ENCODE data around the gene KRTAP9-6. TPM values are rescaled to one million over a fixed set of nuclear protein-coding genes. Genes with fewer than 3 reads are reported as not detected.
"Not testable (repeated sequence)": the region's sequence is repeated elsewhere in the genome, so short reads cannot be mapped to it uniquely, and the experiment has no call there.

Gene KRTAP9-6
- not detected in 2 replicates for total RNA-seq

- Mint-ChIP-seq H3K4me1 (ENCODE audit: low read depth) (no peaks in the 10 kb centered on the region), H3K36me3 (ENCODE audit: low read depth) (no peaks in the 10 kb centered on the region), H3K4me3 (no peak within 1 kb of the TSS), H3K27me3 (ENCODE audit: insufficient read depth) (peaks cover 5% of the 10 kb centered on the region), H3K27ac (no peak within 1 kb of the TSS), H3K9me3 (no peaks in the 10 kb centered on the region)
- intact Hi-C loops (cut with micrococcal nuclease), result no loop called here
- DNase-seq (ENCODE audit: low spot score), result no peak
Observed at GRCh38 chr17:41265078-41265477, at the start of gene KRTAP9-6. Gene KRTAP9-6, plus strand, starts transcription at chr17:41265378. Its CDS starts 0 bp downstream, at chr17:41265378.

GRCh38 chr17:41215681-41216080 is 49.5 kb upstream of the KRTAP9-6 start:
- no peak for DNase-seq (ENCODE audit: low spot score)
- Mint-ChIP-seq H3K4me3 (no peak overlapping the region), H3K27ac (no peak overlapping the region), H3K9me3 (peaks cover 3% of the 10 kb centered on the region), H3K36me3 (ENCODE audit: low read depth) (no peaks in the 10 kb centered on the region), H3K4me1 (ENCODE audit: low read depth) (no peaks in the 10 kb centered on the region), H3K27me3 (ENCODE audit: insufficient read depth) (peaks cover 2% of the 10 kb centered on the region)
- intact Hi-C loops (cut with micrococcal nuclease), result no loop called here

GRCh38 chr17:41223821-41224220 is 41.4 kb upstream of the KRTAP9-6 start:
- peaks cover 6% of the 10 kb centered on the region for H3K27me3 Mint-ChIP-seq (ENCODE audit: insufficient read depth)
- no peak overlapping the region for H3K4me3 Mint-ChIP-seq
- H3K27ac Mint-ChIP-seq, result no peak overlapping the region
- no peaks in the 10 kb centered on the region for H3K4me1 Mint-ChIP-seq (ENCODE audit: low read depth)
- intact Hi-C loops (cut with micrococcal nuclease), result no loop called here
- peaks cover 3% of the 10 kb centered on the region for H3K9me3 Mint-ChIP-seq
- no peak for DNase-seq (ENCODE audit: low spot score)
- H3K36me3 Mint-ChIP-seq (ENCODE audit: low read depth), result no peaks in the 10 kb centered on the region

GRCh38 chr17:41226051-41226450 is 39.1 kb upstream of the KRTAP9-6 start:
- intact Hi-C loops (cut with micrococcal nuclease), result no loop called here
- Mint-ChIP-seq H3K27ac (no peak overlapping the region), H3K4me1 (ENCODE audit: low read depth) (no peaks in the 10 kb centered on the region), H3K9me3 (no peaks in the 10 kb centered on the region), H3K36me3 (ENCODE audit: low read depth) (no peaks in the 10 kb centered on the region), H3K27me3 (ENCODE audit: insufficient read depth) (peaks cover 8% of the 10 kb centered on the region), H3K4me3 (no peak overlapping the region)
- DNase-seq (ENCODE audit: low spot score), result no peak

- not testable (repeated sequence) for H3K9me3 Mint-ChIP-seq, H3K27ac Mint-ChIP-seq
Observed at GRCh38 chr17:41226598-41227095, 38.5 kb upstream of the KRTAP9-6 start, which contains the start of gene KRTAP9-2. Gene KRTAP9-2, plus strand, starts transcription at chr17:41226648. Its CDS starts 7 bp downstream, at chr17:41226655.

GRCh38 chr17:41230094-41230493 is 35.1 kb upstream of the KRTAP9-6 start:
- peaks cover 6% of the 10 kb centered on the region for H3K27me3 Mint-ChIP-seq (ENCODE audit: insufficient read depth)
- no peaks in the 10 kb centered on the region for H3K36me3 Mint-ChIP-seq (ENCODE audit: low read depth)
- intact Hi-C loops (cut with micrococcal nuclease), result no loop called here
- H3K4me3 Mint-ChIP-seq, result no peak overlapping the region
- no peaks in the 10 kb centered on the region for H3K4me1 Mint-ChIP-seq (ENCODE audit: low read depth)
- no peaks in the 10 kb centered on the region for H3K9me3 Mint-ChIP-seq
- no peak overlapping the region for H3K27ac Mint-ChIP-seq
- no peak for DNase-seq (ENCODE audit: low spot score)

More at GRCh38 chr17:41226598-41227095, 38.5 kb upstream of the KRTAP9-6 start, which contains the start of gene KRTAP9-2:
- H3K4me3 Mint-ChIP-seq; H3K36me3 Mint-ChIP-seq (ENCODE audit: low read depth); H3K27me3 Mint-ChIP-seq (ENCODE audit: insufficient read depth); H3K4me1 Mint-ChIP-seq (ENCODE audit: low read depth); DNase-seq (ENCODE audit: low spot score); intact Hi-C loops (cut with micrococcal nuclease): not testable (repeated sequence)

- no peak overlapping the region for H3K27ac Mint-ChIP-seq
- no peaks in the 10 kb centered on the region for H3K4me1 Mint-ChIP-seq (ENCODE audit: low read depth)
- no peak for DNase-seq (ENCODE audit: low spot score)
- H3K9me3 Mint-ChIP-seq, result no peaks in the 10 kb centered on the region
- no peaks in the 10 kb centered on the region for H3K36me3 Mint-ChIP-seq (ENCODE audit: low read depth)
- peaks cover 8% of the 10 kb centered on the region for H3K27me3 Mint-ChIP-seq (ENCODE audit: insufficient read depth)
- intact Hi-C loops (cut with micrococcal nuclease), result no loop called here
- no peak overlapping the region for H3K4me3 Mint-ChIP-seq
Observed at GRCh38 chr17:41231731-41232130, 33.4 kb upstream of the KRTAP9-6 start.

GRCh38 chr17:41232399-41233105 is 32.6 kb upstream of the KRTAP9-6 start, which contains the start of gene KRTAP9-3:
Gene KRTAP9-3, plus strand, starts transcription at chr17:41232449. Its CDS starts 53 bp downstream, at chr17:41232502.
- intact Hi-C loops (cut with micrococcal nuclease); H3K27me3 Mint-ChIP-seq (ENCODE audit: insufficient read depth); H3K9me3 Mint-ChIP-seq: not testable (repeated sequence)

GRCh38 chr17:41237116-41237515 is 28.1 kb upstream of the KRTAP9-6 start:
- intact Hi-C loops (cut with micrococcal nuclease); DNase-seq (ENCODE audit: low spot score); H3K27me3 Mint-ChIP-seq (ENCODE audit: insufficient read depth); H3K27ac Mint-ChIP-seq; H3K4me1 Mint-ChIP-seq (ENCODE audit: low read depth); H3K9me3 Mint-ChIP-seq; H3K4me3 Mint-ChIP-seq; H3K36me3 Mint-ChIP-seq (ENCODE audit: low read depth): not testable (repeated sequence)

More at GRCh38 chr17:41232399-41233105, 32.6 kb upstream of the KRTAP9-6 start, which contains the start of gene KRTAP9-3:
- not testable (repeated sequence) for H3K36me3 Mint-ChIP-seq (ENCODE audit: low read depth); H3K27ac Mint-ChIP-seq; H3K4me1 Mint-ChIP-seq (ENCODE audit: low read depth); H3K4me3 Mint-ChIP-seq; DNase-seq (ENCODE audit: low spot score)

- intact Hi-C loops (cut with micrococcal nuclease); H3K36me3 Mint-ChIP-seq (ENCODE audit: low read depth); DNase-seq (ENCODE audit: low spot score); H3K27me3 Mint-ChIP-seq (ENCODE audit: insufficient read depth); H3K4me1 Mint-ChIP-seq (ENCODE audit: low read depth); H3K4me3 Mint-ChIP-seq; H3K27ac Mint-ChIP-seq; H3K9me3 Mint-ChIP-seq: not testable (repeated sequence)
Observed at GRCh38 chr17:41237949-41238437, 27.2 kb upstream of the KRTAP9-6 start, which contains the start of gene KRTAP9-8. Gene KRTAP9-8, plus strand, starts transcription at chr17:41237999. Its CDS starts 53 bp downstream, at chr17:41238052.

- H3K9me3 Mint-ChIP-seq; H3K4me3 Mint-ChIP-seq; H3K36me3 Mint-ChIP-seq (ENCODE audit: low read depth); intact Hi-C loops (cut with micrococcal nuclease); H3K27ac Mint-ChIP-seq; H3K4me1 Mint-ChIP-seq (ENCODE audit: low read depth); DNase-seq (ENCODE audit: low spot score): not testable (repeated sequence)
- H3K27me3 Mint-ChIP-seq (ENCODE audit: insufficient read depth), result peaks cover 22% of the 10 kb centered on the region
Observed at GRCh38 chr17:41246995-41247787, 18.0 kb upstream of the KRTAP9-6 start.

- DNase-seq (ENCODE audit: low spot score); H3K9me3 Mint-ChIP-seq; H3K27ac Mint-ChIP-seq; H3K4me3 Mint-ChIP-seq; H3K36me3 Mint-ChIP-seq (ENCODE audit: low read depth); H3K4me1 Mint-ChIP-seq (ENCODE audit: low read depth): not testable (repeated sequence)
- intact Hi-C loops (cut with micrococcal nuclease), result loop anchor here (1.0 kb wide), 1 partner anchor 10 kb away; no protein-coding TSS in a partner anchor
- H3K27me3 Mint-ChIP-seq (ENCODE audit: insufficient read depth), result peaks cover 25% of the 10 kb centered on the region
Observed at GRCh38 chr17:41249637-41250240, 15.4 kb upstream of the KRTAP9-6 start, which contains the start of gene KRTAP9-4. Gene KRTAP9-4, plus strand, starts transcription at chr17:41249687. Its CDS starts 34 bp downstream, at chr17:41249721.
